Epithelial cell of esophagus (primary cell): ENCODE measurements around the gene CYB5B.
A peak's percentile ranks its signal among the peaks of the same experiment; 100 is the strongest.

ENCODE experiments used
- DNase-seq: peaks from one replicate; pipeline ENCODE4 v3.0.0; 2010; ENCODE audit warnings: low read depth
- H3K4me3 ChIP-seq: 2 replicates; pipeline ENCODE4 v1.5.1; 2011; ENCODE audit warnings: mild to moderate bottlenecking, low read length, control low read depth
- TF ChIP-seq, protein P1 (sequence below): IDR thresholded peaks from 2 replicates; pipeline ENCODE4 v1.5.1; 2011; ENCODE audit warnings: low read depth, mild to moderate bottlenecking, low read length, control low read depth, inconsistent platforms; ENCODE audit not compliant: insufficient read depth; ENCODE audit errors: missing control alignments

Gene CYB5B

DNA sequence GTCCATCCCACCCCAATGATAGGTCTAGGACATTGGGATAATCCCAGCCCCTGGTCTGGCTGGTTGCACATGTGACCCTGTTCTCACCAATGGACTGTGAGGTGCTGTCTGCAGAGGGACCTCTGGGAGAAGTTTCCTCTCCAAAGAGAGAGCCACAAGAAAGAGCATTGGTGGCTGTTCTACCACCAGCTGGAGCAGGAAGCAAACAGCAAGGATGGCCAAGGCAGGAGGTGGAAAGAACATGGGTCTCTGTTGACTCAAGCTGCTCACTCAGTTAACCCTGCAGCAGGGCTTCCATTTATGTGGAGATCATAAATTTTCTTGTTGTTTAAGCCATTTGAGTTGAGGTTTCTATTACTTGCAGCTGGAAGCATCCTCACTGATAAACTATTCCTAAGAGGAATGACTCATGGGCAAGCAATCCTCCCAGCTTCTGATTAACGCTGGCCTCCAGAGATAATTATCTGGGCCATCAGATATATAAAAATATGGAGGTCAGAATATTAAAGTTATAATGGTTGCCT is 52.6 kb downstream of the CYB5B start:
- TF ChIP-seq, protein P1, sequence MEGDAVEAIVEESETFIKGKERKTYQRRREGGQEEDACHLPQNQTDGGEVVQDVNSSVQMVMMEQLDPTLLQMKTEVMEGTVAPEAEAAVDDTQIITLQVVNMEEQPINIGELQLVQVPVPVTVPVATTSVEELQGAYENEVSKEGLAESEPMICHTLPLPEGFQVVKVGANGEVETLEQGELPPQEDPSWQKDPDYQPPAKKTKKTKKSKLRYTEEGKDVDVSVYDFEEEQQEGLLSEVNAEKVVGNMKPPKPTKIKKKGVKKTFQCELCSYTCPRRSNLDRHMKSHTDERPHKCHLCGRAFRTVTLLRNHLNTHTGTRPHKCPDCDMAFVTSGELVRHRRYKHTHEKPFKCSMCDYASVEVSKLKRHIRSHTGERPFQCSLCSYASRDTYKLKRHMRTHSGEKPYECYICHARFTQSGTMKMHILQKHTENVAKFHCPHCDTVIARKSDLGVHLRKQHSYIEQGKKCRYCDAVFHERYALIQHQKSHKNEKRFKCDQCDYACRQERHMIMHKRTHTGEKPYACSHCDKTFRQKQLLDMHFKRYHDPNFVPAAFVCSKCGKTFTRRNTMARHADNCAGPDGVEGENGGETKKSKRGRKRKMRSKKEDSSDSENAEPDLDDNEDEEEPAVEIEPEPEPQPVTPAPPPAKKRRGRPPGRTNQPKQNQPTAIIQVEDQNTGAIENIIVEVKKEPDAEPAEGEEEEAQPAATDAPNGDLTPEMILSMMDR = no peak
- peak; percentile 63 for DNase-seq
- H3K4me3 ChIP-seq = no peak overlapping the region

DNA sequence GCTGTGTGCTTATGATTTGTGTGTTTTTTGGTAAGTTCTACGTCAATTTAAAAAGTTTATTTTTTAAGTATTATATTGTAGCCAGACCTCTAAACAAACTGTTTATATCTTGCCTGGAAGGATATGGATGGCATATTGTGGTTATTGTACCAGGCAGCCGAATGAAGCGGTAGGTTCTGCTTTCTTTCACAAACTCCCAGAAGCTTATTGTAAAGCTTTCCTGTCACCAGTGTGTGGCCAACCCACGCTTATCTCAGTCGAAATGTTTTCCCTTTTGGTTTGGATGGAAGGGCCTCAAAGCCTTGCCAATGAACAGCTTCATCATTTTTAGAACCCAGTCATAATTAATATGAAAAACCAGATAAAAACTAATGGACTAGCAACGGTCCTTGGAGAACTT is 53.1 kb downstream of the CYB5B start:
- H3K4me3 ChIP-seq = no peak overlapping the region
- TF ChIP-seq, protein P1 = no peak
- no peak for DNase-seq

DNA sequence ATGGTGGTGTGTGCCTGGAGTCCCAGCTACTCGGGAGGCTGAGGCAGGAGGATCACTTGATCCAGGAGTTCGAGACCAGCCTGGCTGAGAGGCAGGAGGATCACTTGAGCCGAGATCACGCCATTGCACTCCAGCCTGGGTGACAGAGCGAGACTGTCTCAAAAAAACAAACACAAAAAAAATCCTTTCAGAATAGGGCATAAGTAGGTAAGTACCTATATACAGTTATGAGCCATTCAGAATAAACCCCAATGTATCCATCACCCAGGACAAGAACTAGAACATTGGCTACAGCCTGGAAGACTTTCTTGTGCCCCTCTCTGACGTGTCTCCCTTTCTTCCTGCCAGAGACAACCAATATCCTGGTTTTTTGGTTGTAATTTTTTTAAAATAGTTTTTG is 54.3 kb downstream of the CYB5B start:
- no peak for DNase-seq
- TF ChIP-seq, protein P1 = no peak
- H3K4me3 ChIP-seq = no peak overlapping the region

DNA sequence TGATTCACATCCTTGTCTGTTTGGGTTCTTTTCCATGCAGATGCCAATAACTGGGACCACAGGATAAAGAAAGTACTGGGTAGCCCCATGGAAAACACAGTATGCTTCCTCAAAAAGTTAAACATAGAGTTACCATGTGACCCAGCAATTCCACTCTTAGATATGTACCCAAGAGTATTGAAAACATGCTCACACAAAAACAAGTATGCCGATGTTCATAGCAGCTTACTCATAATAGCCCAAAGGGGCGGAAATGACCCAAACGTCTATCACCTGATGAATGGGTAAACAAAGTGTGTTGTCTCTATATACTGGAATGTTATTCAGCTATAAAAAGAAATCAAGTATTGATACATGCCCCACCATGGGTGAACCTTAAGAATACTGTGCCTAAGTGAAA is 55.4 kb downstream of the CYB5B start:
- H3K4me3 ChIP-seq = no peak overlapping the region
- peak; percentile 93 for DNase-seq
- TF ChIP-seq, protein P1 = no peak

DNA sequence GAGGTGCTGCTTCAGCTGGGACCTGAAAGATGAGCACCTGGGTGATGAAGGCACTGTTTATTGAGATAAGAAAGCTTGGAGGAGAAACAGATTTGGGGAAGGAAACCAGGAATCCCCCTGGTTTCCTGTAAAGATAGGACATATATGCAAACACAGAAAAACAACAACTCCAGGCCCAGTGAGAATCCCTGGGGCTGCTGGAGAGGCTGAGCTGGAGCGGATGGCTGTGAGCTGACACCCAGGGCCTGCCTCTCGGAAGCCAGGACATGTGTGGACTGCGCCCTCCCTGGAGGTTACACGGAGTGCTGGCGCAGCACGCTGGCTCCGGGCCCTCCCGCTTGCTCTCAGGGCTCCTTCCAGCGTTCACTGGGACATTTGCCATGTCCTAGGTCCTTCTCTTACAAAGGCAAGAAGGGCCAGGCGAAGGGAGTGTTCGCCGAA is 57.5 kb downstream of the CYB5B start:
- peak; percentile 84 for DNase-seq
- H3K4me3 ChIP-seq = no peak overlapping the region
- TF ChIP-seq, protein P1 = peak; percentile 42

DNA sequence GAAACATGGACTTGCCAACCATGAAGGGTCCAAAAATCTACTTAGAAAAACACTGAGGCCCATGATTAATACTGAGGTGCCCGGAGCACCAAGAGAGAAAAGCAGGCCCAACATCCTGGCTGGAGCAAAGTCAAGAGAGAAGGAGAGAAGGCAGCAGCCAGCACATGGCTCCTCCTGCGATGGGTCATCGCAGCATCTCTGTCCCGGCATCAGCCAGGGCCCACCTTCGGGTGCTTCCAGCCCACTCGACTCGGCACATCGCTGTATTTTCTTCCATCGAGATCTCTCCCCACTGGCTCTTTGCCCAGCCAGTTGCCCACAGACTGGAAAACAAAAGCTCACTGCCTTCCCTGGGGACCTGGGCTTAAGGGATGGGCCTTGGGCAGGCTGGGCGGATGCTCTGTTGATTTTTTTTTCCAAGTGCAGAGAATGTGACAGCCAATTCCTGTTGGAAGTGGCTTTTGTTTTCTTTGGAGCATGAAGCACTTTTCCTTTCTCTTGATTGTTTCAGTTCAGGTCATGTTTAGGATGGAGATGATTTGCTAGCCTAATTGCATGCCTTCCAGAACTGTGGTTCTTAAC is 58.1 kb downstream of the CYB5B start:
- TF ChIP-seq, protein P1 = no peak
- no peak overlapping the region for H3K4me3 ChIP-seq
- no peak for DNase-seq

DNA sequence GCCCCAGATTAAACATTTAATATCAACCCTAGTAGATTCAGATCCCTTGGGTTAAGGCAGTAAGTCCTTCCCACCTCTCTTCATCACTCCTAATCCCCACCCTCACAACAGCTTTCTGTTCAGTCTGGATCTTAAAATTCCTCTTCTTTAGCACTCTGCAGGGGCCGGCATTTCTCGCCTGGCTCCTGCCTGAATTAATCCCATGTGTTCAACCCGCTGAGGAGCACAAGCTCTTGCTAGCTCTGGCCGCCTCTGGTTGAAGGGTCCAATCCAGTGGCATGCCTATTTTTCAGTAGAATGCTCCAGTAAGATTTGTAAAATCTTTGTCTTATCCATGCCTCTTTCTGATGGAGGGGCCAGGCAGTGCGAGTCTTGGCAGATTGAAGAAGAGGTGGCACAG is 59.2 kb downstream of the CYB5B start:
- DNase-seq = no peak
- no peak overlapping the region for H3K4me3 ChIP-seq
- TF ChIP-seq, protein P1 = no peak
